Measurements from ENCODE around the gene CTNNBL1. TPM values are rescaled to one million over a fixed set of nuclear protein-coding genes. Genes with fewer than 3 reads are reported as not detected.

The CTNNBL1 gene
- total RNA-seq, 1 donor from 2014 or later: 58.0 TPM

DNA sequence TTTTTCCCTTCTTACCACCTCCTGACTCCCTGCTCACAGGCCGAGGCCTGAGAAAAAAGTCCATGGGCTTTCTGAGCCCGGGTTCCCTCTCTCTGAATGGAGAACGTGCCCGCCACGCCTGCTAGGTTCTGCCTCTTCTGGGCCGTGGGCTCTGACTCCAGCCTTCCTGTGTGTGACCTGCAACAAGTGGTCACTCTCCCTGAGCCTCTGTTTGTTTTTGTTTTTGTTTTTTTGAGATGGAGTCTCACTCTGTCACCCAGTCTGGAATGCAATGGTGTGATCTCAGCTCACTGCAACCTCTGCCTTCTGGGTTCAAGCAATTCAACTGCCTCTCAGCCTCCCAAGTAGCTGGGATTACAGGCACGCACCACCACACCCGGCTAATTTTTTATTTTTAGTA, 191.2 kb downstream of the CTNNBL1 start:
- no peak overlapping the region for H3K27ac Mint-ChIP-seq (ENCODE audit: unreplicated experiment)
- peaks cover 20% of the 10 kb centered on the region for H3K27me3 Mint-ChIP-seq (ENCODE audit: unreplicated experiment)
- H3K36me3 Mint-ChIP-seq (ENCODE audit: unreplicated experiment): no peaks in the 10 kb centered on the region
- peaks cover 33% of the 10 kb centered on the region for H3K4me1 Mint-ChIP-seq (ENCODE audit: low read depth, unreplicated experiment)
- no peak for TF ChIP-seq CTCF (IDR thresholded peaks at IDR 0.05; ENCODE audit: partially characterized antibody, unreplicated experiment)
- peaks cover 15% of the 10 kb centered on the region for H3K9me3 Mint-ChIP-seq (ENCODE audit: unreplicated experiment)
- DNase-seq: no peak
- no peak overlapping the region for H3K4me3 Mint-ChIP-seq (ENCODE audit: unreplicated experiment)

- Mint-ChIP-seq H3K9me3 (ENCODE audit: unreplicated experiment) (peaks cover 11% of the 10 kb centered on the region), H3K27ac (ENCODE audit: unreplicated experiment) (no peak overlapping the region), H3K4me3 (ENCODE audit: unreplicated experiment) (no peak overlapping the region), H3K4me1 (ENCODE audit: low read depth, unreplicated experiment) (peaks cover 31% of the 10 kb centered on the region), H3K36me3 (ENCODE audit: unreplicated experiment) (no peaks in the 10 kb centered on the region), H3K27me3 (ENCODE audit: unreplicated experiment) (peaks cover 18% of the 10 kb centered on the region)
- no peak for TF ChIP-seq CTCF (IDR thresholded peaks at IDR 0.05; ENCODE audit: partially characterized antibody, unreplicated experiment)
- no peak for DNase-seq
Observed at GRCh38 chr20:37885593-37886503, 192.0 kb downstream of the CTNNBL1 start.

- H3K27me3 Mint-ChIP-seq (ENCODE audit: unreplicated experiment): peaks cover 14% of the 10 kb centered on the region
- no peak overlapping the region for H3K27ac Mint-ChIP-seq (ENCODE audit: unreplicated experiment)
- H3K36me3 Mint-ChIP-seq (ENCODE audit: unreplicated experiment): no peaks in the 10 kb centered on the region
- no peak for DNase-seq
- H3K9me3 Mint-ChIP-seq (ENCODE audit: unreplicated experiment): peaks cover 3% of the 10 kb centered on the region
- H3K4me1 Mint-ChIP-seq (ENCODE audit: low read depth, unreplicated experiment): peaks cover 21% of the 10 kb centered on the region
- no peak overlapping the region for H3K4me3 Mint-ChIP-seq (ENCODE audit: unreplicated experiment)
- no peak for TF ChIP-seq CTCF (IDR thresholded peaks at IDR 0.05; ENCODE audit: partially characterized antibody, unreplicated experiment)
Observed at GRCh38 chr20:37886851-37887297, 193.0 kb downstream of the CTNNBL1 start.

DNA sequence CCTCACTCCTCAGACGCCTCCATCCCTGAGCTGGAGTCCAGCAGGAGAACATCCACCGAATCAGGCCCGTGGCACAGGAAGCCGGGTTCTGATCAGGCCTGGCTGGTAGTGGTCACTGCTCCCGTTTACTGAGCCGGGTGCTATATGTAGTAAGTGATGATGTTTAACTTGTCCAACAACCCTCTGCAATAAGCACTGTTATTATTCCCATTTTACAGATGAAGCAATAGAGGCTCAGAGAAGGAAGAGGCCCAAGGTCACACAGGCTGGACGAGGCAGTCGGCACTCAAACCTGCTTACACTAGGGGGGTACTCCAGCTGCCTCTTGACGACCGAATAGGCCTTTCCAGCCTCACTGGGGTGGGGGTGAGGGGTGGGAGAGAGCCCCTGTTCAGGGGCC, 194.8 kb downstream of the CTNNBL1 start:
- no peak for TF ChIP-seq CTCF (IDR thresholded peaks at IDR 0.05; ENCODE audit: partially characterized antibody, unreplicated experiment)
- Mint-ChIP-seq H3K27ac (ENCODE audit: unreplicated experiment) (no peak overlapping the region), H3K4me1 (ENCODE audit: low read depth, unreplicated experiment) (peaks cover 11% of the 10 kb centered on the region), H3K36me3 (ENCODE audit: unreplicated experiment) (no peaks in the 10 kb centered on the region), H3K27me3 (ENCODE audit: unreplicated experiment) (peaks cover 12% of the 10 kb centered on the region), H3K9me3 (ENCODE audit: unreplicated experiment) (peaks cover 3% of the 10 kb centered on the region), H3K4me3 (ENCODE audit: unreplicated experiment) (no peak overlapping the region)
- no peak for DNase-seq

GRCh38 chr20:37890108-37890507, 196.3 kb downstream of the CTNNBL1 start:
- Mint-ChIP-seq H3K4me3 (ENCODE audit: unreplicated experiment) (no peak overlapping the region), H3K36me3 (ENCODE audit: unreplicated experiment) (no peaks in the 10 kb centered on the region), H3K9me3 (ENCODE audit: unreplicated experiment) (peaks cover 3% of the 10 kb centered on the region), H3K27ac (ENCODE audit: unreplicated experiment) (no peak overlapping the region), H3K27me3 (ENCODE audit: unreplicated experiment) (peaks cover 10% of the 10 kb centered on the region), H3K4me1 (ENCODE audit: low read depth, unreplicated experiment) (peaks cover 7% of the 10 kb centered on the region)
- no peak for TF ChIP-seq CTCF (IDR thresholded peaks at IDR 0.05; ENCODE audit: partially characterized antibody, unreplicated experiment)
- DNase-seq: no peak

Data from glutamatergic neuron (in vitro differentiated cells).